ENCODE measurements around the gene NLE1. TPM values are rescaled to one million over a fixed set of nuclear protein-coding genes. Genes with fewer than 3 reads are reported as not detected.

The NLE1 gene
- total and polyA plus RNA-seq, 2 of the 8 experiments (the other 6 are each of a cell fraction or from before 2014, with no cell fraction given) = 50.4 to 51.5 TPM

DNA sequence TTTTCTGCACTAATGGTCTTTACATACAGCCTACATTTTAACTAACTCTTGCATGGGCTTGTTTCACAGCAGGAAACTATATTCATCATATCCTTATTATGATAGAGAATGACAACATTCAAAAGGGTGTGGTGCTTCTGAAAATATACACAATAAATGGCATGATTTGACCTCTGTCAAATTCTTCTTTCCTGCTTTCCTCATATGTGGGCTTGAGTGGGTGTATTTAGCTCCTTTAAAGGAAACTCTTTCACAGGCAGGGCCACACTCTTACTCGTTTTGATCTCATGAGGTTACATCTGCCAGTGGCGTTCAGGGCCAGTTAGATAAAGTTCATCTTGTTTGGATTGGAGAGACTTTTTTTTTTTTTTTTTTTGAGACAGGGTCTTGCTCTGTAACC lies 46.0 kb upstream of the NLE1 start:
- 77% methylated on average over 2 of the region's 2 CpGs; no CpG with 5 or more reads in 1 of the 2 experiments for WGBS, 2 experiments (ENCODE audit: extremely low coverage in 1 of 2, insufficient coverage in 1 of 2, insufficient read length in 1 of 2, insufficient replicate concordance in 2 of 2, low coverage in 1 of 2, low lambda C conversion rate in 2 of 2, missing lambda C conversion rate in 1 of 2)
- no peak overlapping the region for H4K8ac ChIP-seq (ENCODE audit: extremely low read depth, insufficient read depth, low read length)
- no peak overlapping the region for H3K27ac ChIP-seq (ENCODE audit: low read depth, low read length)

More for the DNA sequence above, 46.0 kb upstream of the NLE1 start:
- no peak overlapping the region for H2BK120ac ChIP-seq (replicated peaks; ENCODE audit: low read depth, low read length)
- H3K27me3 ChIP-seq (replicated peaks in 1 of 4; ENCODE audit: control insufficient read depth in 3 of 4, extremely low read depth in 1 of 4, insufficient read depth in 3 of 4, low read length in 3 of 4) = no peaks in the 10 kb centered on the region
- POLR2A ChIA-PET (ENCODE audit: partially characterized antibody) = no interaction called here
- H3K56ac ChIP-seq (replicated peaks; ENCODE audit: insufficient read length, low read depth, low read length) = no peak overlapping the region
- H2AK5ac ChIP-seq (ENCODE audit: low read depth, low read length) = no peak overlapping the region
- no peaks in the 10 kb centered on the region for H3K36me3 ChIP-seq (ENCODE audit: control insufficient read depth in 2 of 4, insufficient read depth in 4 of 4, low read length in 3 of 4)
- no peak overlapping the region for H4K5ac ChIP-seq (ENCODE audit: insufficient read length, low read depth, low read length)
- H2BK15ac ChIP-seq (ENCODE audit: low read length) = no peak overlapping the region
- TF ChIP-seq, protein P1, sequence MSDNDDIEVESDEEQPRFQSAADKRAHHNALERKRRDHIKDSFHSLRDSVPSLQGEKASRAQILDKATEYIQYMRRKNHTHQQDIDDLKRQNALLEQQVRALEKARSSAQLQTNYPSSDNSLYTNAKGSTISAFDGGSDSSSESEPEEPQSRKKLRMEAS (IDR thresholded peaks at IDR 0.05) = no peak
- TF ChIP-seq CBX8 (IDR thresholded peaks at IDR 0.05; ENCODE audit: borderline replicate concordance, low read depth, low read length) (no peak), TBP (IDR thresholded peaks at IDR 0.05; ENCODE audit: low read depth, low read length) (no peak), RXRA (IDR thresholded peaks at IDR 0.05; ENCODE audit: insufficient read depth, low read depth, low read length) (no peak), HDAC6 (IDR thresholded peaks at IDR 0.05; ENCODE audit: low read depth, low read length) (no peak), POLR2A (IDR thresholded peaks at IDR 0.05; ENCODE audit: control extremely low read depth in 1 of 2, low read depth in 2 of 2, low read length in 2 of 2) (no peak), JUND (IDR thresholded peaks at IDR 0.05; ENCODE audit: low read length) (no peak), NRF1 (IDR thresholded peaks at IDR 0.05; ENCODE audit: low read depth, low read length) (no peak), SIN3A (conservative IDR thresholded peaks at IDR 0.05 in 1 of 2, IDR thresholded peaks at IDR 0.05 in 1 of 2; ENCODE audit: low read depth in 1 of 2, low read length in 2 of 2) (no peak), SAP30 (IDR thresholded peaks at IDR 0.05; ENCODE audit: insufficient read depth, insufficient replicate concordance, low read length) (no peak), RAD21 (IDR thresholded peaks at IDR 0.05 in 1 of 2, conservative IDR thresholded peaks at IDR 0.05 in 1 of 2; ENCODE audit: low read depth in 2 of 2, low read length in 2 of 2) (no peak), SIRT6 (IDR thresholded peaks at IDR 0.05; ENCODE audit: low read length) (no peak), SP2 (IDR thresholded peaks at IDR 0.05; ENCODE audit: low read length) (no peak), BRCA1 (IDR thresholded peaks at IDR 0.05; ENCODE audit: low read depth, low read length) (no peak), SUZ12 (IDR thresholded peaks at IDR 0.05; ENCODE audit: low read length) (no peak)
- no peak for DNase-seq (ENCODE audit: low read depth in 1 of 2, low spot score in 2 of 2)
- H3K79me1 ChIP-seq (ENCODE audit: low read depth, low read length) = no peaks in the 10 kb centered on the region
- no peaks in the 10 kb centered on the region for H3K23me2 ChIP-seq (ENCODE audit: low read depth, low read length)
- H3K23ac ChIP-seq (ENCODE audit: insufficient read length) = no peak overlapping the region
- H2BK12ac ChIP-seq (ENCODE audit: low read depth, low read length) = no peak overlapping the region
- no peaks in the 10 kb centered on the region for H3K4me1 ChIP-seq (replicated peaks in 1 of 4; ENCODE audit: control insufficient read depth in 3 of 4, insufficient read depth in 4 of 4, low read length in 3 of 4)
- H2AFZ ChIP-seq (ENCODE audit: low read length) = no peak overlapping the region
- H3K14ac ChIP-seq (ENCODE audit: insufficient read length) = no peak overlapping the region
- H3K9ac ChIP-seq (replicated peaks in 1 of 4; ENCODE audit: extremely low read depth in 1 of 4, low read depth in 3 of 4, low read length in 3 of 4) = no peak overlapping the region
- no peak overlapping the region for H3K4ac ChIP-seq (replicated peaks; ENCODE audit: insufficient read length, low read depth, low read length)
- no peak overlapping the region for H2BK5ac ChIP-seq (ENCODE audit: low read depth, low read length)
- CTCF ChIA-PET (ENCODE audit: partially characterized antibody) = interaction anchor here (0.6 to 0.7 kb wide), 2 partner anchors 299 to 351 kb away, joined by 3 to 4 read pairs; no protein-coding TSS in a partner anchor
- no peak overlapping the region for H3K4me2 ChIP-seq (ENCODE audit: insufficient read depth in 1 of 2, low read depth in 2 of 2, low read length in 2 of 2)
- H3K4me3 ChIP-seq (ENCODE audit: extremely low read depth in 1 of 4, insufficient read depth in 2 of 4, low read depth in 3 of 4, low read length in 4 of 4) = no peak overlapping the region
- H3K79me2 ChIP-seq (ENCODE audit: control insufficient read depth in 1 of 2, insufficient read depth in 2 of 2, low read length in 2 of 2) = no peaks in the 10 kb centered on the region
- no peaks in the 10 kb centered on the region for H4K20me1 ChIP-seq (replicated peaks in 1 of 2; ENCODE audit: control insufficient read depth in 1 of 2, insufficient read depth in 2 of 2, low read length in 2 of 2)
- FAIRE-seq = no peak
- no peaks in the 10 kb centered on the region for H3K9me3 ChIP-seq (ENCODE audit: insufficient read depth in 2 of 2, low read depth in 1 of 2, low read length in 1 of 2)
- H3K18ac ChIP-seq (ENCODE audit: extremely low read depth, low read length) = no peak overlapping the region
- H2BK20ac ChIP-seq (ENCODE audit: low read length) = no peak overlapping the region
- no peak overlapping the region for H4K91ac ChIP-seq (replicated peaks; ENCODE audit: insufficient read length, low read length)
